GM20000 (cell line): ENCODE data around the gene TEX9.
A peak's percentile ranks its signal among the peaks of the same experiment; 100 is the strongest.

Source experiments
- DNase-seq: peaks from one replicate; pipeline ENCODE4 v3.0.0; 2012; ENCODE audit warnings: low spot score
- CTCF ChIP-seq: IDR thresholded peaks from 2 replicates; pipeline ENCODE4 v1.5.1; 2012; ENCODE audit warnings: mild to moderate bottlenecking, control low read depth; ENCODE audit errors: extremely low read depth, missing control alignments

TEX9 gene

GRCh38 chr15:56464893-56465520 is 99.8 kb downstream of the TEX9 start, which contains the start of gene MNS1:
MNS1 (minus strand) TSS chr15:56465137; CDS start chr15:56464972, 165 bp downstream.
- TF ChIP-seq CTCF: no peak
- DNase-seq: peak; percentile 93

- TF ChIP-seq CTCF: no peak
- DNase-seq: no peak
These were observed 102.4 kb downstream of the TEX9 start for GRCh38 chr15:56467616-56468015.

- DNase-seq: peak; percentile 53
- no peak for TF ChIP-seq CTCF
These were observed 103.2 kb downstream of the TEX9 start for GRCh38 chr15:56468401-56468800.

GRCh38 chr15:56469483-56469882 is 104.3 kb downstream of the TEX9 start:
- DNase-seq: no peak
- no peak for TF ChIP-seq CTCF

GRCh38 chr15:56471440-56472069 is 106.3 kb downstream of the TEX9 start:
- no peak for DNase-seq
- TF ChIP-seq CTCF: no peak

GRCh38 chr15:56472278-56472677 is 107.1 kb downstream of the TEX9 start:
- no peak for DNase-seq
- TF ChIP-seq CTCF: no peak

- no peak for TF ChIP-seq CTCF
- DNase-seq: no peak
These were observed 107.8 kb downstream of the TEX9 start for GRCh38 chr15:56473017-56473416.
